Stomach (tissue), 4 donors: ENCODE results near the gene SCYL3.

Source experiments
- EP300 ChIP-seq: sonication (generic); formaldehyde crosslinking; IDR thresholded peaks from one replicate; pipeline ENCODE4 v1.6.1; 2017; ENCODE audit warnings: antibody characterized with exemption
- POLR2A ChIP-seq, 4 donors: fragments of 450-650 bp; IDR thresholded peaks; one replicate each; pipeline ENCODE4 v1.6.1; 2016; ENCODE audit warnings: antibody characterized with exemption in 4 of 4, control low read depth in 2 of 4, mild to moderate bottlenecking in 1 of 4, moderate library complexity in 1 of 4
- POLR2AphosphoS5 ChIP-seq, 3 donors: sonication (generic); formaldehyde crosslinking; IDR thresholded peaks; one replicate each; pipeline ENCODE4 v1.6.1; 2016; ENCODE audit warnings: antibody characterized with exemption in 3 of 3
- TF ChIP-seq, protein P1 (sequence below), 7 experiments: fragments of 450-650 bp in 4 of 7; fragments of 200-600 bp in 3 of 7; sonication (generic) in 3 of 7; IDR thresholded peaks; one replicate each; pipeline ENCODE4 v1.5.1; 2016 to 2019; ENCODE audit warnings: antibody characterized with exemption in 7 of 7, control low read depth in 2 of 7, mild to moderate bottlenecking in 1 of 7

DNA sequence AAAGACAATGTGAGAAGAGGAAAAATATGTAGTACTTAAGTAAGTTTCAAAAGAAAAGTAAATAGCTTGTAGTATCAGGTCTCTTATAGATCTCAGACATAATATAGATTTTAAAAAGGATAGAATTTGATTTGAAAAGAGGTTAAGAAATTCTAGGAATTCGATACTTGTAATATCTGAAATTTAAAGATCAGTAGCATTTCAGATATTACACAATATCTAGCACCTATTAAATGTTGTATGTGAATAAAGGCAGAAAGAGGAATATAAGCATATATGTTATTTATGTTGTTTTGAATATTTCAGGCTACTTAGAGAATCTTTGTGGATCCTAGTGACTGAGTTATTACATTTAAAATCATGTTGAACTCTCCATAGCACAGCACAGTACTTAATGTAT is 64.0 kb downstream of the SCYL3 start:
- no peak for TF ChIP-seq POLR2AphosphoS5 (IDR thresholded peaks at IDR 0.05)
- TF ChIP-seq, protein P1, sequence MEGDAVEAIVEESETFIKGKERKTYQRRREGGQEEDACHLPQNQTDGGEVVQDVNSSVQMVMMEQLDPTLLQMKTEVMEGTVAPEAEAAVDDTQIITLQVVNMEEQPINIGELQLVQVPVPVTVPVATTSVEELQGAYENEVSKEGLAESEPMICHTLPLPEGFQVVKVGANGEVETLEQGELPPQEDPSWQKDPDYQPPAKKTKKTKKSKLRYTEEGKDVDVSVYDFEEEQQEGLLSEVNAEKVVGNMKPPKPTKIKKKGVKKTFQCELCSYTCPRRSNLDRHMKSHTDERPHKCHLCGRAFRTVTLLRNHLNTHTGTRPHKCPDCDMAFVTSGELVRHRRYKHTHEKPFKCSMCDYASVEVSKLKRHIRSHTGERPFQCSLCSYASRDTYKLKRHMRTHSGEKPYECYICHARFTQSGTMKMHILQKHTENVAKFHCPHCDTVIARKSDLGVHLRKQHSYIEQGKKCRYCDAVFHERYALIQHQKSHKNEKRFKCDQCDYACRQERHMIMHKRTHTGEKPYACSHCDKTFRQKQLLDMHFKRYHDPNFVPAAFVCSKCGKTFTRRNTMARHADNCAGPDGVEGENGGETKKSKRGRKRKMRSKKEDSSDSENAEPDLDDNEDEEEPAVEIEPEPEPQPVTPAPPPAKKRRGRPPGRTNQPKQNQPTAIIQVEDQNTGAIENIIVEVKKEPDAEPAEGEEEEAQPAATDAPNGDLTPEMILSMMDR (IDR thresholded peaks at IDR 0.05) = no peak
- no peak for TF ChIP-seq POLR2A (IDR thresholded peaks at IDR 0.05)
- no peak for TF ChIP-seq EP300
